Measurements from ENCODE around the gene BSN.

Gene BSN

DNA sequence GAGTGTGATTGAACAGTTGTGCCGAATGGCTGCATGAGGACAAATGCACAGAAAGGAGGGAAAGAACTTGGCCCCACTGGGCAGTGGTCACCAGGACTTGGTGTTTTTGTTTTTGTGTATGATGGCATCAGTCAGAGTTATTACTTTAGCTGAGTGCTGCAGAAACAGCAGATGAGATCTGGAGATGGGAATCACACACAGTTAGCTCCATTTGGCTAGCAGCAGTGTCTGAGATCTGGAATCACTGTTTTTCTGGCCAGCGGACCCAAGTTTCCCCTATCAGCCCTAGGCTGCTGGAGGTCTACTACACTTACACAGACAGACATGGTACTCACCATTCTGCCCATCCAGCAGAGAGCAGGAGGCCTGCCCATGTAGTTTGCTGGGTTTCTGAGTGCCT is 74.0 kb downstream of the BSN start:
- no peak for DNase-seq (ENCODE audit: low read depth in 2 of 2)

DNA sequence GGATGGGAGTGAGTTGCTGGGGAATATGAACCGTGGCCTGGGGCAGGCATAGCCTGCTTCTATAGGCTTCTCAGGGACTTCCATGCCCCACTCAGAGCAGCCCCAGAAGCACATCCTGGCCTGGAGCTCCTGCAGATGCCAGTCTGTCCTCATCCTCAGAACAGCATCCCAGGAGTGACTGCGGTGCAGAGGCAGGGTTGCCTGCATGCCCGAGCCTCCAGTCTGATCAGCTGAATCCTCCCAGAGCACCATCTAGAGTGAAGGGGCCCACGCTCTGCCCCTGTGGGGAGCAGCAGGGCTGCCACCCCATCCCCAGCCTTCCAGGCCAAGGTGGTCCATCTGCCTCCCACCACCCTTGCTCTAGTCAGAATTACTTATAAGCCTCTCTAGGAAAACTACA is 75.2 kb downstream of the BSN start:
- no peak for DNase-seq (ENCODE audit: low read depth in 2 of 2)

DNA sequence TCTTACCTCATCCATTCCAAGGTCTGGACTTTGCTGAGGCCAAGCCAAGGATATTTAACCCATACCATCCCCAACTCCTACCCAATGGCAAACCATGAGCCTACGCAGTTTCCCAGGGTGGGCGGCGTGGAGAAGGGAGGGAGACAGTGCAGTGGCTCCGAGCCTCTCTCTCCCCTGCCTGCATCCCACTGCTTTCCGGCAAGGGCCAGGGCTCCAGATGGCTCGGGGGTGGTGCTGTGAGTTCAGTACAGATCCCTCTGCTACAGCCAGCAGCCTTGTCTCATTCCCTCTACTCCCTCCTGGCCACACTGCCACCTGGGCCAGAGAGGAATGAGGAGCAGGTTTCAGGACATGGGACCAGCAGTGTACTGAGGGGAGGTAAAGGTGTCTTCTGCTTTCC is 75.6 kb downstream of the BSN start:
- no peak for DNase-seq (ENCODE audit: low read depth in 2 of 2)

DNA sequence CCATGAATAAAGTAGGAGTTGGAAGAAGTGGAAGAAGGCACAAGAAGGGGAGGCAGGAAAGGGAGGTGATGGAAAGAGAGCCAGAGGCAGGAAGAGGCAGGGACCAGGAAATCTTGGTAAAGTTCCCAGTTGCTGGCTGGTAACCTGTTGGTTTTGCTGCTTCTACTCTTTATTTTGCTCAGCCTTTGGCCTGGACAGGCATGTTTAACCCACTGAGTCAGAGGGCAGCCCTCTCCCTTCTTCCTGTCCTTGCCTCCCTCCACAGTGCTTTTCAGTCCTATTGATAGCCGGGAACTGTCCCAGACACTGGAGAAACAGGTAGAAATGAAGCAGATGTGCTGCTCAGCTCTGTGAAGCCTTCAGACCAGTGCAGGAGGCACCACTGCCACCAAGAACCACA is 76.5 kb downstream of the BSN start:
- DNase-seq (ENCODE audit: low read depth in 2 of 2): no peak

DNA sequence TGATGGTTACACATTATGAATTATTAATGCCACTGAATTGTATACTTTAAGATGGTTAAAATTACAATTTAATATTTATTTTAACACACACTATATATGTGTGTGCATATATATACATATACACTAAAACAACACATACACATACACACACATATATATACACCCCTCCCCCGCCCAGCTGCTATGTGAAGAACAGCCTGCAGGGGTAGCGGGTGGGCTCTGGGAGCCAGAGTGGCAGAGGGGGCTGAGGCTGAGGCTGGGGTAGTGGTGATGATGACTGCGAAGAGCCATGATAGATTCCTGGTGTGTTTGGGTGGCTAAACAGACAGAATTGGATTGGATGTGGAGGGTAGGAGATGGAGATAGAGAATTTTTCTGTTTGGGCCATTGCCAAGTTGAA is 80.5 kb downstream of the BSN start:
- no peak for DNase-seq (ENCODE audit: low read depth in 2 of 2)

DNA sequence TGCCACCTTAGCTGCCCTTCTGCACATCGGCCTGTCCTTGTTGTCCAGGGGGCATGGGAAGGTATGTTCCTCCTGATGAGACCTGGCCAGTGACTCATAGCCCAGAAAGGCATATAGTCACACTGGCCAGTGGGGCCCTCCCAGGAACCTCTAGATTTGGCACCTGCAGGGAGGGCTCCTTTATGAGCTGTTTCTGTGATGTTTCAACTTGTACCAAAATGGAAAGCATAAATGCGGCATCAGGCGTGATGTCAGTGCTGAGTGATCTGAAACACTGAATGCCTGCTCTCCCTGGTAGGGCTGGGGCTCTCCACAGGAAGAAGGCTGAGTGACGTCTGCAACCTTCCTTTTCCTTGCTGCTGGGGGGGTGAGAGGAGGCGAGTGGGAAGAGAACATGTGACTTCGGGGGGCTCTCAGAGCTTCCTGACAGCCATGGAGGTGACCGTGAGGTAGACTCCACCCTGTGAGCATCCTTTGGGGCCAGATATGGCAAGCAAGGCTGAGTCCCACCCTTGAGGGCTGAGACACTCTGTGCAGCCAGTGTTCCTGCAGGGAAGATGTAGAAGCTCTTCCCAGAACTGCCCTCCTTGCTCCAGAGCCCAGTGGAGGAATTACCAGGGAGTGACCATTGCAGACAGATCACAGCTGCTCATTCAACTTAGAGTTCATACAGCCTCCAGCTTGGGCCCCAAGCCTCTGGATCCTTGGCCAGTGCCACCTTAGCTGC is 82.8 kb downstream of the BSN start:
- no peak for DNase-seq (ENCODE audit: low read depth in 2 of 2)

DNA sequence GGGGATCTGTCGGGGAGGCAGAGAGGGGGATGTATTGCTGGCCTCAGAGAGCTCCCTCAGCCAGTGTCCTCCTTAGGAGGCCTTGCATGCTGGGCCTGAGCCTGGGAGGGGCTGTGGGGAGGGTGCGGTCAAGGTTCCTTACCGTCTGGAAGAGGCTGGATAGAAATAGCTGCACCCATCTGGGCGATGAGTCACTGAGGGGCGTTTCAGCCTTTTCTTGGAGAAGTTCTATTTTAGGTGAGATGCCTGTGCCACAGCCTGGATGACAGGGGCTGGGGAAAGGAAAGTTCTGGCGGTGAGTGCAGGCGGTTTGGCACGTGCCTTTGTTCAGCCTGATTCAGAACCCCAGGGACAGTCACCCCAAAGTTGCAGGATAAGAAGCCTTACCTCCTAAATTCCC is 84.2 kb downstream of the BSN start:
- DNase-seq (ENCODE audit: low read depth in 2 of 2): no peak

DNA sequence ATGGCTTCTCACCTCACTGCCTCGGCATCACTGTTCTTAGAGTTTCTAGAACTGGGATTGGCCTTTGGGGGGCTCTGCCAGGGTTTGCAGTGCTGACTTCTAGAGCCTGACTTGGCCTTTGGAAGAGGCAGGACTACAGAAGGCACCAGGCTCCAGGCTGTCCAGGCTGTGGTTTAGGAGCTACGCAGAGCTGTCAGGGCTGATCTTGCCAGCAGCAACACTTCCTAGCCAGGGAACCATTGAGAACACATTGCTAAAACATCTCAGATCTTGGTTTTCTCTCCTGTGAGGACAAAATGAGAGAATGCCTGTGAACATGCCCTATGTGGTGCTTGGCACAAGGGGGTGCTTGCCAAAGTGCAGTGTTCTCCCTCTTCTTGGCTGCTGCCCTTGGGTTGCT is 85.3 kb downstream of the BSN start:
- DNase-seq (ENCODE audit: low read depth in 2 of 2): no peak

DNA sequence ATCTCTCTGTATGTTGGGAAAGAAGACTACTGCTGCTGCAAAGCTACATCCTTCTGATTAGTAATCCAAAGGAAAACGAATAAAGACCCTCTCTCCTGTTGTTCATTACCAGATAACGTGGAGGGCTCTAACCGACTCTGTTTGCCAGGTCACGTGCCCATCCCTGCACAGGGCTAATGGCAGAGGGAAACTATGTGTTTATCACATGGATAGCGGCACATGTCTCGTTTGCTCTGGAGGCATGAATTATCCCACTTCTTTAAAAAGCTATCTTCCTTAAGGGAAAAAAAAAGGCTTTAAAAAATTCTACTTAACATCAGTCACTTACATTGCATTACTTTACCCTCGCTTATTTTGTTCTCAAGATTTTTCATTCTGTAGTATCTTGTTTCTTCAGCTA is 87.0 kb downstream of the BSN start:
- no peak for DNase-seq (ENCODE audit: low read depth in 2 of 2)

DNA sequence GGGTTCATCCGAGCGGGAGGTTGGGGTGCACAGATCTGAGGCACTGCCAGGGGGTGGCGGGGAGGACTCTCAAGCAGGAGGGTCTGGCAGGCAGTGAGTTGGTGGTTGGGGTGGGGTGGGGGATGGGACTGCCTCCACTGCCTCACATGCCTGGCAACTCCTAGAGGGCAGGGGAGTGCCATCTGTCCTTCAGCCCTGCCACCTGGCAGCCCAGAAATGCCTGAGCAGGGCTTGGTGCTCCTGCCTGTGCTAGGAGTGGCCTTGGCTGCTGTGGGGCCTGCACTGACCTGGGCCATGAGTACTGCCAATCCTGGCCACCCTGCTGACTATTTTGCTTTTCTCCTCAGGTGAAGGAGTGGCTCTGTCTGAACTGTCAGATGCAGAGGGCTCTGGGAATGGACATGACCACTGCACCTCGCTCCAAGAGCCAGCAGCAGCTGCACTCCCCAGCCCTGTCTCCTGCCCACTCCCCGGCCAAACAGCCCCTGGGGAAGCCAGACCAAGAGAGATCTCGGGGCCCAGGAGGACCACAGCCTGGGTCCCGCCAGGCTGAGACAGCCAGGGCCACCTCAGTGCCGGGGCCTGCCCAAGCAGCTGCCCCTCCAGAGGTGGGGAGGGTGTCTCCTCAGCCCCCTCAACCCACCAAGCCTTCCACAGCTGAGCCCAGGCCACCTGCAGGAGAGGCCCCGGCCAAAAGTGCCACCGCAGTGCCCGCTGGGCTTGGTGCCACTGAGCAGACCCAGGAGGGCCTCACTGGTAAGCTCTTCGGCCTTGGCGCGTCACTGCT is 87.8 kb downstream of the BSN start:
- DNase-seq (ENCODE audit: low read depth in 2 of 2): no peak

DNA sequence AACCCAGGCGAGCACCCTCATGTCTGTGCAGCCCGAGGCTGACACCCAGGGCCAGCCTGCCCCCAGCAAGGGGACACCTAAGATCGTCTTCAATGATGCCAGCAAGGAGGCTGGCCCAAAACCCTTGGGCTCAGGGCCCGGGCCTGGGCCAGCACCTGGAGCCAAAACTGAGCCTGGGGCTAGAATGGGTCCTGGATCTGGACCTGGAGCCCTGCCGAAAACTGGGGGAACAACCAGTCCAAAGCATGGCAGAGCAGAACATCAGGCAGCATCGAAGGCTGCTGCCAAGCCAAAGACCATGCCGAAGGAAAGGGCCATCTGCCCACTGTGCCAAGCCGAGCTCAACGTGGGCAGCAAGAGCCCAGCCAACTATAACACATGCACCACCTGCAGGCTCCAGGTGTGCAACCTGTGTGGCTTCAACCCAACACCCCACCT is 88.5 kb downstream of the BSN start:
- no peak for DNase-seq (ENCODE audit: low read depth in 2 of 2)

DNA sequence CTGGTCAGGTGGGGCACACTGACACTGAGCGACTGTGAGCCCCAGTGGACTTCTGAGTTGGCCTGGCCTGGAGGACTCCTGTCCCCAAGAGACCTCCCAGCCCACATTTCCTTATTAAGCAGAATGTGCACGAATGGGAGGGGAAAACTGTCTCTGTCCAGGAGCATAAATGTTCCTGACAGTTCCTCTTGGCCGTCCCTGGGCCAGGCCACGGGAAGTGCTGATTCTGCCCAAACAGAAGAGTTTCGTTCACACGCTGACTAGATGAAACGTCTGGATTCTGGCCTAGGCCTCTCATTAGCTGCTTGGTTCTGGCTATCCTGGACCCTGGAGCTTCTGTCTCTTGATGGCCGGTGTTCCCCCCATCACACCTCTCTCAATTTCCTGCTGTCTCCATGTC is 90.4 kb downstream of the BSN start:
- no peak for DNase-seq (ENCODE audit: low read depth in 2 of 2)

DNA sequence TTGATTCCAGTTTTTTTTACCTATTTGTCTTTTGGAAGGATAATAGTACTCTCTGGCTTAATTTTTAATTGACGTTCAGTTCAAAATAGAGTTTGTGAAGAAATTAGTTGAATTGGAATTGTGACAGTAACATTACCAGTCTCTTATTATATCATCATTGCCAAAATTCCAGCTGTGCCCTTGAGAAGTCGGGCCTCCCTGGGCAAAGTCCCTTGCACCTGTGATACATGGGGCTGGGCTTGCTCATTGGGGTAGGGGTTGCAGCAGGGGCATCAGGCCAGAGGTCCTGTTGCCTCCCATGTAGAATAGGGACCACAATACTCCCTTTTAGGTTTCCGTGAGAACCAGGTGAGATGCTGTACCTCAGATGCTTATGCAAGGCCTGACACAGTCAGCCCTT is 92.0 kb downstream of the BSN start:
- no peak for DNase-seq (ENCODE audit: low read depth in 2 of 2)

DNA sequence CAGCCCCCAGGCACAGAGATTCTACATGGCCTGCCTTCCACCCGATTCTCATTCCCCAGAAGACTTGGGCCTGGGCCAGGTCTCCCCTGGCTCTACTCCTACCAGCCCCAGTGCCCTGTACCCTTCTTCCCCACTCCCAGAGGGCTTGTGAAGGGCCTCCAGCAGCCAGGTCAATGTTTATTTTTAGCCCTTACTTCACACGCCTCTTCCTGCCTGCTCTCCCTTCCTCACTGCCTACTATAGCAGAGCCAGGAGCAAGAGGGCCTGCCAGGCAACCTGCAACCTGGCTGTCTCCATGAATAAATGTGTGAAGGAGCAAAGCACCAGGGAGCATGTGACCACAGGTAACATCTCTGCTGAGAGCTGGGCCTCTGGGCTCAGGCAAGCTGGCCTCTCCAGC is 93.5 kb downstream of the BSN start:
- no peak for DNase-seq (ENCODE audit: low read depth in 2 of 2)

DNA sequence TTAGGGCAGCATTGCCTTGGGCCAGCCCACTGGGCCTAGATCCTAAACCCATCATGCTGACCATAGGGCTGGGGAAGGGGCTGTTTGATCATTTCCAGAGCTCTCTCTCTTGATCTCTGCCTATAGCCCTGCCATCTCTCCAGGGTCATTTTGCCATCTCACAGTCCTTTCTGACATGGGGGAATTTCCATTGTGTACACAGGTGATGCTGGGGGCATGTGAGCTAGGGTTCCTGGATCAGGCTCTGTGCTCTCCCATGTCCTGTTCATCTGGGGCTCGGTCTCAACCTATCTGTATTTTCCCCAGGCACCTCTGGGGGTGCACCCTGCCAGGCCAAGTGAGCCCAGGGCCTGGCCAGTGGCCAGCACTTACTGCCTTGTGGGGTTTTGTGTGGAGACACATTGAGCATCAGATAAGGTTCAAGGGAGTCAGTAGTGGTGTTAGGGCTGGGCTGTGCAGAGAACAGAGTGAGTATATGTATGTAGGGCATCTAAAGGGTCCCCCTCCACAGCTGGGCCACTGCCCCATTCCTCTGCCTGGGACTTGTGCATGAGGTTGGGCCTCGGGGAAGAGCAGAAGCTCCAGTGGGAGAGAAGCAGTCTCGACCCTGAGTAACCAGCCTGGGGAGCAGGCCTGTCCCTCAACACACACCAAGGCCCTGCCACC is 94.2 kb downstream of the BSN start:
- DNase-seq (ENCODE audit: low read depth in 2 of 2): no peak

DNA sequence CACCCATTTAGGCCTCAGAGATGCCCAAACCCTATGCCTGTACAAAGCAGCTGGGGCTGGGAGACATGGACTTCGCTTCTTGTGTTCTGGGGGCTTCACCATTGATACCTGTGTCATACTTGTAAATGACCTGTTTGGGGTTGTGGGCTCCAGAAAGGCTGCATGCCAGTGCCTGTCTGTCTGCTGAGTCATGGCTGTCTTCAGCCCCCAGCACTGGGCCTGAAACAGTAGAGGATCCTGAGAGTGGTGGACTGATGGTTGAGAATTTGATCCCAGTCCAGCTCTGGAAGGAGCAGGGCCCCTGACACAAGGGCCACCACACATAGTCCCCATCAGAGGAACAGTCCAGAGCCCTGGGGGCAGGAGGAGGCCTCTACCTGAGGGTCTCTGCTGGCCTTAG is 95.3 kb downstream of the BSN start:
- DNase-seq (ENCODE audit: low read depth in 2 of 2): no peak

DNA sequence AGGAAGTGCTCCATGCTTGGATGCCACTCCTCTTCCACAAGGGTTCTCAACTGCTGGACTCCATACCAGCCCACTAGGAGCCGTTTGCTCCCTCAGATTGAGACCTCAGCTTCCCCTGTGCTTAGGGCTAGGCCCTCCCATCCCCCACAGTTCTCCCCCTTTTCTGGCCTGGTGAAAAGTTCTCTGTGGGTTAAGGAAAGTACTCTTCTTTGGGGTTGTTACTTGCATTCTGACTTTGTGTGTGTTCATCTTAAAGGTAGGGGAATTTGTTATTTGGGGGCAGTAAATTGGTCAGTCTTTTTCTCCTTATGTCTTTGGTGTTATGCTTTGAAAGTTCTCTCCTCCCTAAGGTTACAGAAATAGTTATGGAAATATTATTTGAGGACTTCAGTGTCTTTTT is 95.9 kb downstream of the BSN start:
- DNase-seq (ENCODE audit: low read depth in 2 of 2): no peak

DNA sequence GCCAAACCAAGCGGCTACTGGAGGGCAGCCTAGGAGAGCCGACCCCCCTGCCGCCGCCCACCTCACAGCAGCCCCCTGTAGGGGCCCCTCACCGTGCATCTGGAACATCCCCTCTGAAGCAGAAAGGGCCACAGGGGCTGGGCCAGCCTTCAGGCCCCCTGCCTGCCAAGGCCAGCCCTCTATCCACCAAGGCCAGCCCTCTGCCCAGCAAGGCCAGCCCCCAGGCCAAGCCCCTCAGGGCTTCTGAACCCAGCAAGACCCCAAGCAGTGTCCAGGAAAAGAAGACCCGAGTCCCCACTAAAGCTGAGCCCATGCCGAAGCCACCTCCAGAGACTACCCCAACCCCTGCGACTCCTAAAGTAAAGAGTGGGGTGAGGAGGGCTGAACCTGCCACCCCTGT is 96.4 kb downstream of the BSN start:
- DNase-seq (ENCODE audit: low read depth in 2 of 2): no peak

DNA sequence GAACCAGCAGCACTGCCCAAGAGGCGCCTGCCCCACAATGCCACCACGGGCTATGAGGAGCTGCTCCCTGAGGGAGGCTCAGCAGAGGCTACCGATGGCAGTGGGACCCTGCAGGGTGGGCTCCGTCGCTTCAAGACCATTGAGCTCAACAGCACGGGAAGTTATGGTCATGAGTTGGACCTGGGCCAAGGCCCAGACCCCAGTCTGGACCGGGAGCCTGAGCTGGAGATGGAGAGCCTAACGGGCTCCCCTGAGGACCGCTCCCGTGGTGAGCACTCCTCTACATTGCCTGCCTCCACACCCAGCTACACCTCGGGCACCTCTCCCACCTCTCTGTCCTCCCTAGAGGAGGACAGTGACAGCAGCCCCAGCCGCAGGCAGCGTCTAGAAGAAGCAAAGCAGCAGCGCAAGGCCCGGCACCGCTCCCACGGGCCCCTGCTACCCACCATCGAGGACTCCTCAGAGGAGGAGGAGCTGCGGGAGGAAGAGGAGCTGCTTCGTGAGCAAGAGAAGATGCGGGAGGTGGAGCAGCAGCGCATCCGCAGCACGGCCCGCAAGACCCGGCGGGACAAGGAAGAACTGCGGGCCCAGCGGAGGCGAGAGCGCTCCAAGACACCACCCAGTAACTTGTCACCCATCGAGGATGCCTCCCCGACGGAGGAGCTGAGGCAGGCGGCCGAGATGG is 98.1 kb downstream of the BSN start:
- no peak for DNase-seq (ENCODE audit: low read depth in 2 of 2)

DNA sequence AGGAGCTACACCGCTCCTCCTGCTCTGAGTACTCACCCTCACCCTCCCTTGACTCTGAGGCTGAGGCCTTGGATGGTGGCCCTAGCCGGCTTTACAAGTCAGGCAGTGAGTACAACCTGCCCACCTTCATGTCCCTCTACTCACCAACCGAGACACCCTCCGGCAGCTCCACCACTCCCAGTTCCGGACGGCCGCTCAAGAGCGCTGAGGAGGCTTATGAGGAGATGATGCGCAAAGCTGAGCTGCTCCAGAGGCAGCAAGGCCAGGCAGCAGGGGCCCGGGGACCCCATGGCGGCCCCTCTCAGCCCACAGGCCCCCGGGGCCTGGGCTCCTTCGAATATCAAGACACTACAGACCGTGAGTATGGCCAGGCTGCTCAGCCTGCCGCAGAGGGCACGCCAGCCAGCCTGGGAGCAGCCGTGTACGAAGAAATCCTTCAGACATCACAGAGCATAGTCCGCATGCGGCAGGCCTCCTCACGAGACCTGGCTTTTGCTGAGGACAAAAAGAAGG is 98.7 kb downstream of the BSN start:
- no peak for DNase-seq (ENCODE audit: low read depth in 2 of 2)

DNA sequence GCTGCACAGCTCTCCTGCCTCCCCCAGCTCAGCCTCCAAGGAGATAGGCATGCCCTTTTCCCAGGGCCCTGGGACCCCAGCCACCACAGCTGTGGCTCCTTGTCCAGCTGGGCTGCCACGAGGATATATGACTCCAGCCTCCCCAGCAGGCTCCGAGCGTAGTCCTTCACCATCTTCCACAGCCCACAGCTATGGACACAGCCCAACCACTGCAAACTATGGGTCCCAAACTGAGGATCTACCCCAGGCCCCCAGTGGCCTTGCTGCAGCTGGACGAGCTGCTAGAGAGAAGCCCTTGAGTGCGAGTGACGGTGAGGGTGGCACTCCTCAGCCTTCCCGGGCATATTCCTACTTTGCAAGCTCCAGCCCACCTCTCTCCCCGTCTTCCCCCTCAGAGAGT is 99.3 kb downstream of the BSN start:
- DNase-seq (ENCODE audit: low read depth in 2 of 2): no peak

DNA sequence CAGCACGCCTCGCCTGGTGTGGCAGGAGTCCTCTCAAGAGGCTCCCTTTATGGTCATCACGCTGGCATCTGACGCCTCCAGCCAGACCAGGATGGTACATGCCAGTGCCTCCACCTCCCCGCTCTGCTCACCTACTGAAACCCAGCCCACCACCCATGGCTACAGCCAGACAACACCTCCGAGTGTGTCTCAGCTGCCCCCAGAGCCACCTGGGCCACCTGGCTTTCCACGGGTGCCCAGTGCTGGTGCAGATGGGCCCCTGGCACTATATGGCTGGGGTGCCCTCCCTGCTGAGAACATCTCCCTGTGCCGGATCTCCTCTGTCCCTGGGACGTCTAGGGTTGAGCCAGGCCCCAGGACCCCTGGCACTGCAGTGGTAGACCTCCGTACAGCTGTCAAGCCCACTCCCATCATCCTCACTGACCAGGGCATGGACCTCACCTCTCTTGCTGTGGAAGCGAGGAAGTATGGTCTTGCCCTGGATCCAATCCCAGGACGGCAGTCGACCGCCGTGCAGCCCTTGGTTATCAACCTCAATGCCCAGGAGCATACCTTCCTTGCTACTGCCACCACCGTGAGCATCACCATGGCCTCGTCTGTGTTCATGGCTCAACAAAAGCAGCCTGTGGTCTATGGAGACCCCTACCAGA is 100.0 kb downstream of the BSN start:
- no peak for DNase-seq (ENCODE audit: low read depth in 2 of 2)

All from stimulated activated CD8-positive, alpha-beta memory T cell treated with anti-CD3 and anti-CD28 coated beads, Interleukin-2, amount 100 ng/mL, for 48 hours (primary cell).